Smooth muscle cell (in vitro differentiated cells): ENCODE results near the gene CCDC93. TPM values are rescaled to one million over a fixed set of nuclear protein-coding genes. Genes with fewer than 3 reads are reported as not detected.

Experiments used
- DNase-seq: peaks from one replicate; lab custom pipeline; 2025; ENCODE audit not compliant: unreplicated experiment; lab: John Stamatoyannopoulos, UW
- H2AFZ ChIP-seq: fragments of 200-600 bp; sonication (generic); 2 replicates; pipeline ENCODE4 v1.6.0; 2016; ENCODE audit warnings: antibody characterized with exemption, low read depth, mild to moderate bottlenecking
- H3F3A ChIP-seq: fragments of 200-600 bp; sonication (generic); 2 replicates; pipeline ENCODE4 v1.6.0; 2017; ENCODE audit warnings: antibody characterized with exemption, low read depth
- H3K27ac ChIP-seq: fragments of 200-600 bp; sonication (generic); 2 replicates; pipeline ENCODE4 v1.5.1; 2016; ENCODE audit warnings: low read depth, mild to moderate bottlenecking
- H3K27me3 ChIP-seq: fragments of 200-600 bp; sonication (generic); 2 replicates; pipeline ENCODE4 v1.6.1; 2016; ENCODE audit warnings: low read depth, mild to moderate bottlenecking
- H3K36me3 ChIP-seq: fragments of 200-600 bp; sonication (generic); 2 replicates; pipeline ENCODE4 v1.5.1; 2016; ENCODE audit warnings: low read depth
- H3K4me1 ChIP-seq: fragments of 200-600 bp; sonication (generic); 2 replicates; pipeline ENCODE4 v1.5.1; 2016; ENCODE audit warnings: low read depth
- H3K4me2 ChIP-seq: fragments of 200-600 bp; sonication (generic); 2 replicates; pipeline ENCODE4 v1.6.0; 2016; ENCODE audit warnings: mild to moderate bottlenecking
- H3K4me3 ChIP-seq: fragments of 200-600 bp; sonication (generic); 2 replicates; pipeline ENCODE4 v1.5.1; 2016; ENCODE audit warnings: mild to moderate bottlenecking
- H3K79me2 ChIP-seq: fragments of 200-600 bp; sonication (generic); 2 replicates; pipeline ENCODE4 v1.6.0; 2016; ENCODE audit warnings: low read depth, mild to moderate bottlenecking
- H3K9ac ChIP-seq: fragments of 200-600 bp; sonication (generic); 2 replicates; pipeline ENCODE4 v1.6.0; 2016; ENCODE audit warnings: low read depth
- H3K9me3 ChIP-seq: fragments of 200-600 bp; sonication (generic); replicated peaks from 2 replicates; pipeline ENCODE4 v1.5.1; 2016; ENCODE audit warnings: low read depth
- H4K20me1 ChIP-seq: fragments of 200-600 bp; sonication (generic); 2 replicates; pipeline ENCODE4 v1.6.0; 2016; ENCODE audit warnings: low read depth
- CTCF ChIP-seq: fragments of 200-600 bp; sonication (generic); IDR thresholded peaks from 2 replicates; pipeline ENCODE4 v1.5.1; 2017; ENCODE audit warnings: borderline replicate concordance, mild to moderate bottlenecking, antibody characterized with exemption; ENCODE audit not compliant: insufficient read depth, poor library complexity, severe bottlenecking
- WGBS: methylation state at CpG from one replicate; pipeline ENCODE4 v1.1.7; 2016; ENCODE audit warnings: low lambda C conversion rate; 5-methylcytosine and 5-hydroxymethylcytosine counted together
- polyA plus RNA-seq: library from polyadenylated mRNA; unstranded; fragments of >200 nt; fragmentation: Nextera tagmentation; extraction: Ambion mirVana; gene quantifications from 2 replicates; pipeline ENCODE4 v1.2.1, GENCODE V29; 2016
- total RNA-seq: library from RNA; depleted of rRNA; stranded (reverse); fragments of >200 nt; gene quantifications from 2 replicates; pipeline ENCODE4 v1.2.3, GENCODE V29; 2014

The CCDC93 gene
- total and polyA plus RNA-seq, 2 experiments from 2014 or later, result 9.5 to 13.2 TPM

- DNase-seq, result no peak
- Histone ChIP-seq H3K9me3 (no peaks in the 10 kb centered on the region), H3K27ac (no peak overlapping the region), H3K4me1 (no peaks in the 10 kb centered on the region), H3K27me3 (no peaks in the 10 kb centered on the region), H2AFZ (no peak overlapping the region), H3K79me2 (no peaks in the 10 kb centered on the region), H3K9ac (no peak overlapping the region), H4K20me1 (no peaks in the 10 kb centered on the region), H3K36me3 (peaks cover 5% of the 10 kb centered on the region), H3K4me2 (no peak overlapping the region), H3F3A (no peaks in the 10 kb centered on the region), H3K4me3 (no peak overlapping the region)
- no peak for TF ChIP-seq CTCF
Measured at GRCh38 chr2:117940436-117940835, 73.4 kb downstream of the CCDC93 start.

GRCh38 chr2:117938611-117939010 is 75.3 kb downstream of the CCDC93 start:
- Histone ChIP-seq H4K20me1 (no peaks in the 10 kb centered on the region), H3F3A (no peaks in the 10 kb centered on the region), H3K9me3 (no peaks in the 10 kb centered on the region), H3K79me2 (no peaks in the 10 kb centered on the region), H3K27ac (no peak overlapping the region), H3K4me3 (no peak overlapping the region), H3K4me2 (no peak overlapping the region), H3K27me3 (no peaks in the 10 kb centered on the region), H3K36me3 (peaks cover 4% of the 10 kb centered on the region), H2AFZ (no peak overlapping the region), H3K9ac (no peak overlapping the region), H3K4me1 (no peaks in the 10 kb centered on the region)
- no peak for DNase-seq
- WGBS, result 98% methylated on average over 2 of the region's 2 CpGs
- no peak for TF ChIP-seq CTCF

GRCh38 chr2:117936871-117937428 is 76.9 kb downstream of the CCDC93 start:
- no peak overlapping the region for H3K4me2 ChIP-seq
- peaks cover 7% of the 10 kb centered on the region for H3K36me3 ChIP-seq
- TF ChIP-seq CTCF, result no peak
- DNase-seq, result no peak
- H3K4me3 ChIP-seq, result no peak overlapping the region
- WGBS, result 82% methylated on average over 5 of the region's 5 CpGs
- H3K4me1 ChIP-seq, result no peaks in the 10 kb centered on the region
- no peak overlapping the region for H2AFZ ChIP-seq
- H3K27ac ChIP-seq, result no peak overlapping the region
- H3K27me3 ChIP-seq, result no peaks in the 10 kb centered on the region
- no peaks in the 10 kb centered on the region for H3K9me3 ChIP-seq
- H3K9ac ChIP-seq, result no peak overlapping the region
- H4K20me1 ChIP-seq, result no peaks in the 10 kb centered on the region
- no peaks in the 10 kb centered on the region for H3K79me2 ChIP-seq
- H3F3A ChIP-seq, result no peaks in the 10 kb centered on the region

GRCh38 chr2:117935954-117936353 is 77.9 kb downstream of the CCDC93 start:
- H2AFZ ChIP-seq, result no peak overlapping the region
- H3K27ac ChIP-seq, result no peak overlapping the region
- no peaks in the 10 kb centered on the region for H3K9me3 ChIP-seq
- TF ChIP-seq CTCF, result no peak
- H3K27me3 ChIP-seq, result no peaks in the 10 kb centered on the region
- no peaks in the 10 kb centered on the region for H3K79me2 ChIP-seq
- peaks cover 14% of the 10 kb centered on the region for H3K36me3 ChIP-seq
- H4K20me1 ChIP-seq, result no peaks in the 10 kb centered on the region
- no peak overlapping the region for H3K9ac ChIP-seq
- H3K4me2 ChIP-seq, result no peak overlapping the region
- H3K4me3 ChIP-seq, result no peak overlapping the region
- no peaks in the 10 kb centered on the region for H3K4me1 ChIP-seq
- DNase-seq, result no peak
- H3F3A ChIP-seq, result no peaks in the 10 kb centered on the region
- WGBS, result 0% methylated on average over 1 of the region's 1 CpG
